KOPT-K1 (cell line): ENCODE results near the gene SPECC1L.
"Not testable (repeated sequence)": the region's sequence is repeated elsewhere in the genome, so short reads cannot be mapped to it uniquely, and the experiment has no call there.

Experiments
- H3K27ac ChIP-seq: fragments of 200-600 bp; sonication (generic); 2 replicates; pipeline ENCODE4 v1.5.1; 2016; ENCODE audit warnings: antibody characterized with exemption, mild to moderate bottlenecking, low read depth, low read length; ENCODE audit not compliant: poor library complexity, severe bottlenecking
- H3K36me3 ChIP-seq: fragments of 200-600 bp; sonication (generic); 2 replicates; pipeline ENCODE4 v1.5.1; 2017; ENCODE audit warnings: antibody characterized with exemption, mild to moderate bottlenecking, low read length, moderate library complexity; ENCODE audit not compliant: insufficient read depth
- H3K9me3 ChIP-seq: fragments of 200-600 bp; sonication (generic); 2 replicates; pipeline ENCODE4 v1.5.1; 2017; ENCODE audit warnings: antibody characterized with exemption, low read length, mild to moderate bottlenecking; ENCODE audit not compliant: insufficient read depth, poor library complexity, severe bottlenecking

The SPECC1L gene

DNA sequence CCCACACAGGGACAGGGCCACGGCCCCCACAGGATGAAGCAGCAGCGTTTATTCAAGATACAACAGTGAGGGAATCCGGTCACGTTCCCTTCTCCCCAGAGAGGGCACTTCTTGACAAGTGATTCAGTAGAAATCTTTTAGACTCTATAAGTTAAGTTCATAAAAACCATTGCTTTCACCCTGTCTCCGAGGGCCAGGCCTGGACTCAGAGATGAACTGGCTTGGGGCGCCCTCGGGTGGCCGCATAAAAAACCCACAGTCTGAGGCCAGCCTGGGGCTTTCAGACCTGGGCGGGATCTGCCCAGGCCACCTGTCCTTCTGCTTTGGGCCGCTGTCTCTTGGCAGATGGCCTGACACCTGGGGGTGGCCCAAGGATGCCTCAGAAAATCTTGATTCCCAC is 11.2 kb upstream of the SPECC1L start:
- not testable (repeated sequence) for H3K36me3 ChIP-seq, H3K27ac ChIP-seq, H3K9me3 ChIP-seq

GRCh38 chr22:24262185-24262749 is 8.4 kb upstream of the SPECC1L start:
- H3K36me3 ChIP-seq, H3K27ac ChIP-seq, H3K9me3 ChIP-seq: not testable (repeated sequence)

DNA sequence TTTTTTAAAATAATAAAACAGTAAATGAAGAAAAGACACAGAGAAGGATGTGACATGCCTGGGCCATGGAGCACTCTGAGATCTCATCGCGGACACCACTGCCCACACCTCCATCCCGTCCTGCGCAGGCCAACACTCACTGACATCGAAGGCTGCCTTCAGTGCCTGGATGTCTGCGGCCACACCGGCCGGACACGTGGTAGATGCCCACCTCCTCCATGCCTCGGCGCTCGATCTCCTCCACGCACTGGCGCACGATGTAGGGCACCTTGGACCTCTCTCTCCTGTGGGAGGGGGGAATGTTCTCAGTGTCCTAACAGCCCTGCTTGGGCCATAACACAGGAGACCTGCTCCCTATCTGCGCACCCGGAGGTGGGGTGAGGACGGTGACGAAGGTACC is 7.2 kb upstream of the SPECC1L start:
- not testable (repeated sequence) for H3K36me3 ChIP-seq

DNA sequence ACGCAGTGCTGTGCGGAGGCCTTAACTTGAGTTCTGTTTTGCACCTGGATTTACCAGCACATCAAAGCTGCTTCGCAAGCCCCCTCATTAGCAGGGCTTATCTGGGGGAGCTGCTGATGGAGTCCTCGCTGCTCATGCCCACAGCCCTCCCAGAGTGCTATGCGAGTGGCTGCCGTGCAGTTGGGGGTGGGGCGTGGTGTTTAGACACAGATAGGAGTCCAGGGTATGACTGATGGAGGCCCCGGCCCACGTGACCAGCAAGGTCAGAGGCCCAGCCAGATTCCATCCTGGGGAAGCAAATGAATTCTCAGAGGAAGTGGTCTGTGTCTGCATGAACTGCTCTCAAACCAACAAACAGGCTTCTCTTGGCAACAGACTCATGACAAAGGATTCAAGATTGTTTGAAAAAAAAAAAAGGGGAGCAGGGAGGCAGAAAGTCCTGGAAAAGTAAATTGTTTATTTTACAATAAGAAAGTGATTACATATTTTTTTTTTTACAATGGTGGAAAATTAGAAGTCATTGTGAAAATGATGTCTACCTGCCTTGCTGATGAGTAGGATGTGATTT is 6.2 kb upstream of the SPECC1L start:
- not testable (repeated sequence) for H3K9me3 ChIP-seq, H3K36me3 ChIP-seq
- H3K27ac ChIP-seq = peak overlapping the region; percentile 43

More for the DNA sequence above, 7.2 kb upstream of the SPECC1L start:
- H3K9me3 ChIP-seq, H3K27ac ChIP-seq: not testable (repeated sequence)

DNA sequence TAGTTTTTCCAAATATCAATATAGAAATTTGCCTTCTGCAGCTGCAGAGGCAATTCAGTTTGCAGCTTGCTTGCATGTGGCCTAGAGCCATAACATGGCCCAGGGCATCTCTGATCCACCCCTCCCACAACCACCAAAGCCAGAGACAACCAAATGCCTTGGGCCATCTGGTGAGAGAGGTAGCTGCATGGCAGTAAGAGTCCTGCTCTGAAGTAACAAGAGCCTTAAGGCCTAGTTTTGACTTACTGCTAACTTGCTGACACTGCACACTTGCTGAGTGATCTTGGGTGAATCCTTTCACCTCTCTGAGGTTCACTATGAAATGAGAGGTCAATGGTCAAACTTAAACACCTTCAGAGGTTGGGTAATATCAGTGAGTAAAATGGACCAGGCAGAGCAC is 4.9 kb upstream of the SPECC1L start:
- Histone ChIP-seq H3K27ac (peak overlapping the region; percentile 22), H3K36me3 (no peaks in the 10 kb centered on the region)

DNA sequence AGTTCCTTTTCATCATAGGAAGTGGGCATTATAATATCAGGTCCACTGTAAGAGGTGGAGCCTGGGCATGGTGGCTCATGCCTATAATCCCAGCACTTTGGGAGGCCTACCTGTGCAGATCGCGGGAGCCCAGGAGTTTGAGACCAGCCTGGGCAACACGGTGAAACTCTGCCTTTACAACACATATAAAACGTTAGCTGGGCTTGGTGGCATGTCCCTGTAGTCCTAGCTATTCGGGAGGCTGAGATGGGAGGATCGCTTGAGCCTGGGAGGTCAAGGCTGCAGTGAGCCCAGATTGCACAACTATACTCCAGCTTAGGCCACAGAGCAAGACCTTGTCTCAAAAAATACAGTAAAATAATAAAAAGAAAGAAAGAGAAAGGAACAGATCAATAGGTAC is 4.1 kb upstream of the SPECC1L start:
- H3K36me3 ChIP-seq, H3K27ac ChIP-seq, H3K9me3 ChIP-seq: not testable (repeated sequence)

More for the DNA sequence above, 4.9 kb upstream of the SPECC1L start:
- H3K9me3 ChIP-seq = no peaks in the 10 kb centered on the region

DNA sequence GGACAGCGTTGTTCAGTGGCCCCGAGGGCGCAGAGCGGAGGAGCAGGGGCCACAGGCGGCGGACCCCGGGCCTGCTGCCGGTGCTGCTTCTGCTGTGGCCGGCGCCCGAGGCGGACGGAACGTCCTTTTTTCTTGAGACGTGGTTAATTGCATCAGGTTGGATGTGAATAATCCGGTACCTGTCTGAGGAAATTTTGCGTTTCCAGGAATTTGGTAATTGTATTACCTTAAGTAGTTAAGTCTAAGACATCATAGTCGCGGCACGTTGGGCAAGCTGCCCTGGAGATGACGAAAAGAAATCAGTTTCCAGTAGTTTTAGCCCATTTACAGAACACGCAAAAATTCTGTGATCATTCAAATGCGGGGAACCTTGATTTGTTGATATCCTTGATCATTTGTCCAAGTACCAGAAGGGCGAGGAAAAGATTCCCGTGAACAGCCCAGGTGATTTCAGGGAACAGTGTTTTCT is 789 bp downstream of the SPECC1L start:
- Histone ChIP-seq H3K36me3 (peaks cover 6% of the 10 kb centered on the region; the same call in 1 of the 2 replicates), H3K27ac (peak overlapping the region; percentile 92), H3K9me3 (no peaks in the 10 kb centered on the region)

DNA sequence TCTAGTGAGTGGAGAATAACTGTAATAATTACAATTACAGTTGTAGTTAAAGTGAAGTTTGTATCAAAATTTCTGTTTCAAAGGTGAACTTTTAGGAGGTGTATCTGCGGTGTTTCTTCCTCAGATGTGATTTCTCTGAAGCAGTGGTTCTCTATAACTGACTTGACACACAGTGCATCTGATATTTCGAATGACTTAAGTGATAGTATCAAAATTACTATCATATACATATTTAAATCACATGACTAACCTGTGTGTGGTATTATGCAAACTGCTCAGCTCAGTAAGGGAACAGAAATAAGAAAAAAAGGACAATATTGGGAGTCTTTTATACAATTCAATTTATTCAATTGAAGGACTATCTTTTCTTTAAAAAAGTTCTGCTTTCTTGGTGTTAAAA is 2.4 kb downstream of the SPECC1L start:
- H3K9me3 ChIP-seq, H3K27ac ChIP-seq: not testable (repeated sequence)
- H3K36me3 ChIP-seq = peaks cover 16% of the 10 kb centered on the region; the same call in 1 of the 2 replicates

DNA sequence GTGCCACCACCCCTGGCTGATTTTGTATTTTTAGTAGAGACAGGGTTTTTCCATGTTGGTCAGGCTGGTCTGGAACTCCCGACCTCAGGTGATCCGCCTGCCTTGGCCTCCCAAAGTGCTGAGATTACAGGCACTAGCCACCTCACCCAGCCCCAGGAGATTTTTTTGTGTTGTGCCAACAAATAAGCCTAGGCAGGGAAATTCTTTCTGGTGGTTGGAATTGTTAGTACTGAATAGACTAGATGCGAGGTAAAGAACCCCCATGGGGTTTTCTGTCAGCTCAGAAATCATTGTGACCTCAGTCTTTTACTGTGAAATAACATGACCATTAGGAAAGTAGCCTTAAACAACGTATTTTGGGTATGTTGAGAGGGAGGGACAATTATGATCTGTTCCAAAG is 3.3 kb downstream of the SPECC1L start:
- not testable (repeated sequence) for H3K9me3 ChIP-seq, H3K27ac ChIP-seq
- H3K36me3 ChIP-seq = peaks cover 16% of the 10 kb centered on the region

GRCh38 chr22:24274696-24275405 is 4.2 kb downstream of the SPECC1L start:
- H3K36me3 ChIP-seq = peaks cover 16% of the 10 kb centered on the region
- not testable (repeated sequence) for H3K9me3 ChIP-seq, H3K27ac ChIP-seq

GRCh38 chr22:24280363-24280762 is 9.7 kb downstream of the SPECC1L start:
- peaks cover 19% of the 10 kb centered on the region for H3K36me3 ChIP-seq
- not testable (repeated sequence) for H3K9me3 ChIP-seq, H3K27ac ChIP-seq

- Histone ChIP-seq H3K36me3 (peaks cover 13% of the 10 kb centered on the region), H3K27ac (no peak overlapping the region), H3K9me3 (no peaks in the 10 kb centered on the region)
These were observed 11.8 kb downstream of the SPECC1L start for GRCh38 chr22:24282401-24282800.

DNA sequence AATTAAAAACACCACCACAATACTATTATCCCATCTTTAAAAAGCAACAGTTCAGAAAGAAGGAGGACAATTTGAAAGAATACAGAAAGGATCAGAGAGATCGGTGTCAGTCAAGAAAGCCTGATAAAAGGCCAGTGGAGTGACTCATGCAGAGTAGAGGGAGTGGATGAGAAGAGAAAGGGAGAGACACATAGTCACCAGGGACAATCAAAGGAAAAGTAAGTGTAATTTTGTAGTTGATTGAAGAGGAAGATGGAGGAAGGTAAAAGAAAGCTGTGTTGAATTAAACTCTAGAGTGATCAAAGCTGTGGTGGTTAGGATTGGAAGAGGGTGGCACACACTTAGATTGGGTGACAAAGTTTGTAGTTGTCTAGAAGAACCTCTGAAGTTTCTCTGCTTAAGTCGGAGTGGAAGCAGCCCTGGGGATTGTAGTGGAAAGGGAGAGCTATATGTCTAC is 14.1 kb downstream of the SPECC1L start:
- H3K27ac ChIP-seq = no peak overlapping the region
- no peaks in the 10 kb centered on the region for H3K9me3 ChIP-seq
- peaks cover 10% of the 10 kb centered on the region; the same call in 1 of the 2 replicates for H3K36me3 ChIP-seq

DNA sequence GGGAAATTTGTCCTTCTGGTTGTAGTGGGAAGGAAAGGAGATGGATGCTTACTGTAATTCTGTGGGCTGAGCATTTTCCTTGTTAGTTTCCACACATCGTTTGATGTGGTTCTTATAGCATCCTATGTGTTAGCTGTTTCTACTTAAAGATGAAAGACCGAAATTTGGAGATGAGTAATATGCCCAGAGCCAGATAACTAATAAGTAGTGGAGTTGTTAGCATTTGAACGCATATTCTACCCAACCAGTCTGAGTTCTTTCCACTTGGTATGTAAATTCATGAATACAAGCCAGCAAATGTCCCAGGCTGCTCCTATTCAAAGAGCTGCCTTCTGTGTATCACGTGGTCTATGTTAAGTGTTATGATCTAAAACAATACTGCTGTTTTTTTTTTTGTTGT is 14.6 kb downstream of the SPECC1L start:
- no peak overlapping the region for H3K27ac ChIP-seq
- no peaks in the 10 kb centered on the region for H3K9me3 ChIP-seq
- peaks cover 15% of the 10 kb centered on the region; the same call in 1 of the 2 replicates for H3K36me3 ChIP-seq

DNA sequence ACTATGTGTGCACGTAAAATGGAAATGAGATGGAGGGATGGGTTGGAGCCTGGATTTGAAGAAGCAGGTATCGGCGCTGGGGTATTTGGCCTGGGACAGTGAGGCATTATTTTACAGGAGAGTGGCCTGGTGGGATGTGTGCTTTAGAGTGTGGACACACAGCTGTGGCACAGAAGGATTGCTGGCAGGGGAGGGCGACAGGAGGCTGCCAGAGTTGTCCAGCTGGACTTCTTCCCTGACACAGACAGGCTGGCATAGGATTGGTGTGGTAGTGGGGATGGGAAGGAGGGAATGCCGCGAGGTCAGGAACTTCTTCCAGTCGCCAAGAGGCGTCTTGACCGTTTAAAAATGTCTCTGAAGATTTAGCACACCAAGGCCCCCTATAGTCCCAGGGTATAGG is 16.6 kb downstream of the SPECC1L start:
- not testable (repeated sequence) for H3K27ac ChIP-seq, H3K36me3 ChIP-seq, H3K9me3 ChIP-seq

GRCh38 chr22:24287801-24288200 is 17.2 kb downstream of the SPECC1L start:
- H3K9me3 ChIP-seq, H3K27ac ChIP-seq, H3K36me3 ChIP-seq: not testable (repeated sequence)
